ENCODE measurements around the gene SGSM2. TPM values are rescaled to one million over a fixed set of nuclear protein-coding genes. Genes with fewer than 3 reads are reported as not detected.

SGSM2 gene
- polyA plus RNA-seq, 3 donors, result 61.6 to 79.9 (median 74.7) TPM

Other genes with a start within 250 kb of the SGSM2 start
- 10 to 100 TPM; 27.1 to 32.1 (median 28.0) TPM for gene SMG6, start 33.7 kb upstream of the SGSM2 start, polyA plus RNA-seq (ENCODE audit: insufficient read length in 3 of 3)
- 10 to 100 TPM; 17.1 to 23.0 (median 22.9) TPM for gene SRR, start 33.6 kb upstream of the SGSM2 start, polyA plus RNA-seq (ENCODE audit: insufficient read length in 3 of 3)
- gene TSR1, start 1.0 kb upstream of the SGSM2 start, polyA plus RNA-seq (ENCODE audit: insufficient read length in 3 of 3), result 10 to 100 TPM; 38.7 to 41.4 (median 40.6) TPM
- 10 to 100 TPM; 13.0 to 28.1 (median 18.5) TPM for gene MNT, start 63.6 kb downstream of the SGSM2 start, polyA plus RNA-seq (ENCODE audit: insufficient read length in 3 of 3)
- gene METTL16, start 174.4 kb downstream of the SGSM2 start, polyA plus RNA-seq (ENCODE audit: insufficient read length in 3 of 3), result 10 to 100 TPM; 33.8 to 38.2 (median 35.3) TPM

Measured in renal cortex interstitium (tissue), 3 donors.